K562 (cell line): ENCODE data around the gene AHNAK. TPM values are rescaled to one million over a fixed set of nuclear protein-coding genes. Genes with fewer than 3 reads are reported as not detected.

Experiments
- ATAC-seq: fragments of 200-7000 bp; cut with Tn5 transposase; 3 replicates; pipeline ENCODE4 v1.9.1; 2020; ENCODE audit warnings: moderate library complexity
- BruUV-seq: library from RNA; stranded (reverse); fragments of 400-500 nt; replicated peaks from 2 replicates; lab custom pipeline; 2021; lab: Mats Ljungman, UMichigan
- CTCF ChIA-PET: fragments of 300-600 bp; formaldehyde crosslinking; extraction: SDS; loops from one replicate; lab custom pipeline; 2021; ENCODE audit warnings: low intra/inter-chr PET ratio; lab: Yijun Ruan, JAX
- POLR2A ChIA-PET: fragments of 300-600, 350-650 bp; sonication (Branson Sonifier 250); formaldehyde crosslinking; extraction: SDS; loops from one replicate; lab custom pipeline; 2021; ENCODE audit warnings: antibody characterized with exemption, inconsistent platforms; lab: Yijun Ruan, JAX
- DNase-seq, 4 experiments: peaks; one replicate each; pipeline versions ENCODE4 v3.0.0 to v3.0.0-alpha.2; 2011 to 2018; ENCODE audit warnings: low spot score in 3 of 4, mixed read lengths in 3 of 4; ENCODE audit errors: extremely low read depth in 1 of 4
- FAIRE-seq: peaks from 2 replicates; lab custom pipeline; 2011; peaks lifted over from hg19 to GRCh38; lab: Jason Lieb, UNC
- H2AFZ ChIP-seq: 2 replicates; pipeline ENCODE4 v1.6.0; 2011; ENCODE audit warnings: low read depth, low read length, control low read depth, inconsistent platforms
- H3K27ac ChIP-seq: fragments of 200-600 bp; 3 replicates; pipeline ENCODE4 v1.8.0; 2011; ENCODE audit warnings: low read depth, mild to moderate bottlenecking, control low read depth, inconsistent platforms, low read length, moderate library complexity, mixed read lengths; ENCODE audit errors: extremely low read depth
- H3K27me3 ChIP-seq, 2 experiments: fragments of 300-600 bp in 1 of 2; 2 replicates in 1 of 2; 3 replicates in 1 of 2; pipeline versions ENCODE4 v1.6.0 to v1.8.0; 2011; ENCODE audit warnings: inconsistent platforms in 2 of 2, low read length in 2 of 2, mild to moderate bottlenecking in 1 of 2, mixed read lengths in 1 of 2, moderate library complexity in 1 of 2; ENCODE audit not compliant: control insufficient read depth in 2 of 2, insufficient read depth in 2 of 2
- H3K36me3 ChIP-seq: fragments of 300-600 bp; 3 replicates; pipeline ENCODE4 v1.8.0; 2011; ENCODE audit warnings: mild to moderate bottlenecking, low read length, inconsistent platforms; ENCODE audit not compliant: control insufficient read depth, insufficient read depth
- H3K4me1 ChIP-seq, 2 experiments: fragments of 200-600 bp in 1 of 2; replicated peaks in 1 of 2; 2 replicates in 1 of 2; 3 replicates in 1 of 2; pipeline versions ENCODE4 v1.5.1 to v1.8.0; 2011; ENCODE audit warnings: inconsistent platforms in 2 of 2, low read length in 2 of 2, mild to moderate bottlenecking in 1 of 2, mixed read lengths in 1 of 2, moderate library complexity in 1 of 2; ENCODE audit not compliant: control insufficient read depth in 2 of 2, insufficient read depth in 2 of 2
- H3K4me2 ChIP-seq: 2 replicates; pipeline ENCODE4 v1.6.1; 2011; ENCODE audit warnings: low read length, control low read depth, inconsistent platforms, mixed read lengths; ENCODE audit not compliant: insufficient read depth
- H3K4me3 ChIP-seq: fragments of 200-600 bp; sonication (generic), shearing (Covaris generic); 2 replicates; pipeline ENCODE4 v1.5.1; 2016; ENCODE audit warnings: control low read depth, inconsistent platforms
- H3K79me2 ChIP-seq: fragments of 200-600 bp; 3 replicates; pipeline ENCODE4 v1.8.0; 2011; ENCODE audit warnings: low read length, inconsistent platforms; ENCODE audit not compliant: control insufficient read depth, insufficient read depth
- H3K9ac ChIP-seq, 2 experiments: 2 replicates each; pipeline versions ENCODE4 v1.6.0 to v1.6.1; 2011; ENCODE audit warnings: low read depth in 2 of 2, low read length in 2 of 2, control low read depth in 1 of 2, inconsistent platforms in 1 of 2, mild to moderate bottlenecking in 1 of 2, mixed read lengths in 1 of 2; ENCODE audit not compliant: insufficient read depth in 1 of 2
- H3K9me1 ChIP-seq: one replicate; pipeline ENCODE4 v1.6.0; 2011; ENCODE audit warnings: inconsistent platforms, mild to moderate bottlenecking, low read length, moderate library complexity; ENCODE audit not compliant: control insufficient read depth, insufficient read depth
- H3K9me3 ChIP-seq: replicated peaks from 2 replicates; pipeline ENCODE4 v1.5.1; 2011; ENCODE audit warnings: low read depth, low read length, inconsistent platforms; ENCODE audit not compliant: control insufficient read depth, insufficient read depth
- H4K20me1 ChIP-seq: replicated peaks from 2 replicates; pipeline ENCODE4 v1.6.1; 2011; ENCODE audit warnings: low read length, inconsistent platforms, mixed read lengths; ENCODE audit not compliant: control insufficient read depth, insufficient read depth
- POLR2A ChIP-seq: fragments of 450-650 bp; conservative IDR thresholded peaks from 2 replicates; pipeline ENCODE4 v1.6.1; 2016
- RBM34 ChIP-seq: fragments of 200-400 bp; formaldehyde crosslinking; IDR thresholded peaks from 2 replicates; pipeline ENCODE4 v1.6.1; 2018; ENCODE audit warnings: low read length, borderline replicate concordance; ENCODE audit not compliant: insufficient read depth
- SFPQ ChIP-seq: fragments of 200-400 bp; formaldehyde crosslinking; IDR thresholded peaks from 2 replicates; pipeline ENCODE4 v1.6.1; 2017; ENCODE audit warnings: mild to moderate bottlenecking, low read depth, low read length, moderate library complexity
- SUPT5H ChIP-seq: fragments of 450-650 bp; IDR thresholded peaks from 2 replicates; pipeline ENCODE4 v1.6.1; 2016
- WGBS: fragments of 100-300 bp; shearing (Covaris generic); methylation state at CpG from one replicate; pipeline ENCODE4 v1.1.6; 2016; ENCODE audit warnings: low coverage, mixed read lengths; ENCODE audit not compliant: insufficient coverage; ENCODE audit errors: missing lambda C conversion rate; 5-methylcytosine and 5-hydroxymethylcytosine counted together
- in situ Hi-C: fragments of 300-500 bp; cut with MboI; formaldehyde crosslinking; loops from 4 replicates; pipeline ENCODE4 v1.15.0; 2018; ENCODE audit warnings: inconsistent platforms, mixed read lengths
- intact Hi-C: fragments of 100-400 bp; cut with micrococcal nuclease; formaldehyde crosslinking; loops from 2 replicates; pipeline ENCODE4 v1.14.2; 2022
- polyA plus RNA-seq, 8 experiments: library from polyadenylated mRNA; depleted of rRNA in 4 of 8; stranded (reverse) in 5 of 8; unstranded in 3 of 8; fragments of >200 nt; fragmentation: Nextera tagmentation in 2 of 8; fragmentation: Illumina TruSeq in 1 of 8; extraction: Ambion mirVana in 2 of 8; extraction: Trizol in 1 of 8; gene quantifications; 2 replicates each; pipeline versions ENCODE4 v1.2.1 to v1.2.3, GENCODE V29; 2011 to 2014; ENCODE audit warnings: inconsistent platforms in 1 of 8, missing spikeins in 1 of 8
- total RNA-seq, 7 experiments: library from RNA; depleted of rRNA in 6 of 7; stranded (reverse); fragments of >200 nt in 6 of 7; fragmentation: Illumina TruSeq in 2 of 7; extraction: Trizol in 2 of 7; gene quantifications; 2 replicates each; pipeline versions ENCODE4 v1.2.1 to v1.2.3, GENCODE V29; 2011 to 2021; ENCODE audit warnings: low replicate concordance in 1 of 7

AHNAK gene
- total and polyA plus RNA-seq, 9 of the 15 experiments (the other 6 are each of a cell fraction or from before 2014, with no cell fraction given) = 1.5 to 89.7 (median 45.0) TPM

GRCh38 chr11:62558669-62559068, 12.1 kb upstream of the AHNAK start:
- CTCF ChIA-PET = interaction anchor here (0.6 to 3.9 kb wide), 3 partner anchors 134 to 789 kb away, joined by 3 to 48 read pairs (median 15); no protein-coding TSS in a partner anchor
- no peaks in the 10 kb centered on the region for H3K27me3 ChIP-seq
- H3K4me2 ChIP-seq = no peak overlapping the region
- 86% methylated on average over 8 of the region's 9 CpGs for WGBS
- peaks cover 53% of the 10 kb centered on the region in 2 experiments for H3K4me1 ChIP-seq
- H3K9ac ChIP-seq = peak overlapping the region in 1 of 2 experiments; percentile 47; a peak in 1 of 4 replicates
- FAIRE-seq (no peak), DNase-seq (no peak), ATAC-seq (no peak)
- no peak overlapping the region for H3K4me3 ChIP-seq
- POLR2A ChIA-PET = interaction anchor here (0.5 to 2.1 kb wide), 7 partner anchors 15 to 242 kb away, joined by 3 to 14 read pairs (median 3); partner anchors contain the start of gene EEF1G
- H3K36me3 ChIP-seq = peaks cover 73% of the 10 kb centered on the region
- H4K20me1 ChIP-seq = peaks cover 5% of the 10 kb centered on the region; the same call in 1 of the 2 replicates
- in situ Hi-C loops = loop anchor here (5.0 to 10.0 kb wide), 2 partner anchors 136 to 164 kb away; no protein-coding TSS in a partner anchor
- no peaks in the 10 kb centered on the region for H3K9me1 ChIP-seq
- TF ChIP-seq POLR2A = 0 out of 2 replicates have a peak, but pooled peaks have one; percentile 2
- no peak for TF ChIP-seq RBM34
- TF ChIP-seq SUPT5H = peak; percentile 5; the same call in 1 of the 2 replicates
- TF ChIP-seq SFPQ = no peak
- H3K27ac ChIP-seq = peak overlapping the region; percentile 12; the same call in 1 of the 3 replicates
- no TSS peak for BruUV-seq
- peaks cover 23% of the 10 kb centered on the region for H3K79me2 ChIP-seq
- H2AFZ ChIP-seq = no peak overlapping the region
- intact Hi-C loops = no loop called here
- no peaks in the 10 kb centered on the region for H3K9me3 ChIP-seq
